H1 (cell line): ENCODE data around the gene AOPEP. TPM values are rescaled to one million over a fixed set of nuclear protein-coding genes. Genes with fewer than 3 reads are reported as not detected.

ENCODE experiments used
- BCL11A ChIP-seq, 2 experiments: IDR thresholded peaks; one replicate each; pipeline ENCODE4 v1.6.1; 2011; ENCODE audit warnings: low read depth in 2 of 2, low read length in 2 of 2, mild to moderate bottlenecking in 2 of 2
- CTBP2 ChIP-seq: IDR thresholded peaks from 2 replicates; pipeline ENCODE4 v1.7.0; 2011; ENCODE audit warnings: borderline replicate concordance, mild to moderate bottlenecking, moderate library complexity, mixed read lengths, low read length; ENCODE audit not compliant: insufficient read depth, insufficient read length
- CTCF ChIP-seq, 3 experiments: IDR thresholded peaks; 1 replicate in 2 of 3; 2 replicates in 1 of 3; pipeline versions ENCODE4 v1.5.1 to v1.6.1; 2011; ENCODE audit warnings: low read length in 3 of 3, mild to moderate bottlenecking in 3 of 3, inconsistent platforms in 2 of 3, low read depth in 1 of 3, moderate library complexity in 1 of 3; ENCODE audit not compliant: insufficient read depth in 1 of 3; ENCODE audit errors: control extremely low read depth in 1 of 3
- RAD21 ChIP-seq, 2 experiments: IDR thresholded peaks in 1 of 2; conservative IDR thresholded peaks in 1 of 2; 2 replicates each; pipeline ENCODE4 v1.6.1; 2011; ENCODE audit warnings: low read depth in 2 of 2, low read length in 2 of 2, improper control_type of control experiment in 1 of 2, inconsistent platforms in 1 of 2, mild to moderate bottlenecking in 1 of 2, moderate library complexity in 1 of 2
- SIN3A ChIP-seq, 2 experiments: IDR thresholded peaks in 1 of 2; conservative IDR thresholded peaks in 1 of 2; 2 replicates each; pipeline ENCODE4 v1.6.1; 2011 to 2012; ENCODE audit warnings: low read length in 2 of 2, improper control_type of control experiment in 1 of 2, low read depth in 1 of 2, mild to moderate bottlenecking in 1 of 2
- TCF12 ChIP-seq: IDR thresholded peaks from 2 replicates; pipeline ENCODE4 v1.6.1; 2011; ENCODE audit warnings: low read depth, mild to moderate bottlenecking, low read length
- polyA plus RNA-seq, 7 experiments: library from polyadenylated mRNA; depleted of rRNA in 3 of 7; stranded (reverse) in 5 of 7; unstranded in 2 of 7; fragments of >200 nt in 5 of 7; fragments of 200-250 nt in 2 of 7; gene quantifications; 1 replicate in 5 of 7; 2 replicates in 1 of 7; 4 replicates in 1 of 7; pipeline versions ENCODE4 v1.2.1 to v1.2.3, GENCODE V29; 2011 to 2013; ENCODE audit warnings: missing spikeins in 2 of 7, mixed read lengths in 2 of 7
- total RNA-seq: library from RNA; stranded (reverse); fragmentation: NEBNext Ultra II Directional; extraction: Animal tissue kit (Norgen Biotek cat#: 25700); gene quantifications from 2 replicates; pipeline ENCODE4 v1.2.1, GENCODE V29; 2021

AOPEP gene
- total and polyA plus RNA-seq, 2 of the 8 experiments (the other 6 are each of a cell fraction or from before 2014, with no cell fraction given): 6.1 to 14.3 TPM

- TF ChIP-seq CTCF (IDR thresholded peaks at IDR 0.05; ENCODE audit: control extremely low read depth in 1 of 3, insufficient read depth in 1 of 3, low read depth in 1 of 3, low read length in 3 of 3) (peak; percentile 93 to 99 (median 97)), SIN3A (conservative IDR thresholded peaks at IDR 0.05 in 1 of 2, IDR thresholded peaks at IDR 0.05 in 1 of 2; ENCODE audit: low read depth in 1 of 2, low read length in 2 of 2) (peak in 1 of 2 experiments; percentile 74; a peak in 2 of 4 replicates), CTBP2 (peak; percentile 58), BCL11A (IDR thresholded peaks at IDR 0.05; ENCODE audit: low read depth in 2 of 2, low read length in 2 of 2) (no peak), TCF12 (no peak), RAD21 (IDR thresholded peaks at IDR 0.05 in 1 of 2, conservative IDR thresholded peaks at IDR 0.05 in 1 of 2; ENCODE audit: low read depth in 2 of 2, low read length in 2 of 2) (peak; percentile 76 to 84)
Observed at GRCh38 chr9:95127249-95128176, 401.0 kb downstream of the AOPEP start (continued).
